ENCODE measurements around the gene VGLL4. TPM values are rescaled to one million over a fixed set of nuclear protein-coding genes. Genes with fewer than 3 reads are reported as not detected.

VGLL4 gene
- total RNA-seq, 1 experiment from 2014 or later, result 42.1 TPM

- no peak overlapping the region for H2AK5ac ChIP-seq (ENCODE audit: insufficient read length, low read length)
- H3K4me1 Mint-ChIP-seq, result peaks cover 37 to 50% of the 10 kb centered on the region in 2 experiments
- peaks cover 4% of the 10 kb centered on the region for H3K79me1 ChIP-seq (ENCODE audit: insufficient read depth, low read depth, low read length, poor library complexity, severe bottlenecking)
- no peak overlapping the region for H3K23ac ChIP-seq (ENCODE audit: insufficient read length, low read depth, low read length)
- H2AFZ ChIP-seq (ENCODE audit: low read length), result no peak overlapping the region
- H4K20me1 ChIP-seq (ENCODE audit: control insufficient read depth, insufficient read depth, insufficient read length), result no peaks in the 10 kb centered on the region
- H3K9me3 ChIP-seq (ENCODE audit: control insufficient read depth, low read depth, low read length), result no peaks in the 10 kb centered on the region
- peak overlapping the region; percentile 0 for H3K27ac ChIP-seq (ENCODE audit: insufficient read length, low read depth, low read length)
- no peak overlapping the region for H2BK20ac ChIP-seq (ENCODE audit: low read depth, low read length, poor library complexity, severe bottlenecking)
- H4K91ac ChIP-seq (ENCODE audit: insufficient read length, low read depth, low read length), result no peak overlapping the region
- H4K8ac ChIP-seq (replicated peaks; ENCODE audit: insufficient read length, low read depth, low read length), result no peak overlapping the region
- H2BK12ac ChIP-seq (ENCODE audit: insufficient read length, low read depth, low read length), result no peak overlapping the region
- no peaks in the 10 kb centered on the region for H3K27me3 Mint-ChIP-seq (ENCODE audit: low read depth)
- H3K4me1 ChIP-seq (ENCODE audit: insufficient read depth, low read length), result peaks cover 13% of the 10 kb centered on the region; the same call in 1 of the 2 replicates
- peaks cover 16% of the 10 kb centered on the region for H3K23me2 ChIP-seq (ENCODE audit: insufficient read length, low read depth, low read length, poor library complexity, severe bottlenecking)
- no peaks in the 10 kb centered on the region; a peak in 2 of 7 replicates for H3K36me3 Mint-ChIP-seq (ENCODE audit: insufficient read depth in 1 of 3, low read depth in 3 of 3)
- H3K4me2 ChIP-seq (ENCODE audit: insufficient read depth, insufficient read length, low read length), result peak overlapping the region; percentile 89
- peak overlapping the region; percentile 83 for H3K18ac ChIP-seq (ENCODE audit: insufficient read length, low read depth, low read length)
- H2BK15ac ChIP-seq (ENCODE audit: low read depth, low read length), result no peak overlapping the region
- WGBS (ENCODE audit: extremely low coverage, insufficient read length, low lambda C conversion rate), result no CpG with 5 or more reads among the region's 44 CpGs
- no peak overlapping the region for H2BK5ac ChIP-seq (ENCODE audit: insufficient read length, low read length)
- TF ChIP-seq CTCF (conservative IDR thresholded peaks at IDR 0.05), result no peak
- no peak overlapping the region; the same call in 1 of the 2 replicates for H3K4ac ChIP-seq (ENCODE audit: low read depth, low read length)
- peaks cover 23% of the 10 kb centered on the region; the same call in 1 of the 2 replicates for H3K79me2 ChIP-seq (ENCODE audit: insufficient read depth, low read length)
- H3K56ac ChIP-seq (ENCODE audit: insufficient read length, low read depth, low read length), result no peak overlapping the region
- H3K4me3 Mint-ChIP-seq, result peak overlapping the region; percentile 88 to 96
- H4K5ac ChIP-seq (ENCODE audit: insufficient read length, low read depth, low read length), result no peak overlapping the region
- H3T11ph ChIP-seq (ENCODE audit: low read length), result no peak overlapping the region
- H3K27me3 ChIP-seq (ENCODE audit: insufficient read depth, low read length), result no peaks in the 10 kb centered on the region
- DNase-seq, result no peak
- H3K27ac Mint-ChIP-seq, result peak overlapping the region; percentile 95 to 99 (median 98)
- H2BK120ac ChIP-seq (ENCODE audit: low read depth, low read length, poor library complexity, severe bottlenecking), result no peak overlapping the region
- peak overlapping the region; percentile 76 for H3K14ac ChIP-seq (ENCODE audit: insufficient read depth, low read length)
- H3K9me3 Mint-ChIP-seq, result no peaks in the 10 kb centered on the region
- H3K9ac ChIP-seq (ENCODE audit: extremely low read depth, insufficient read length, low read length), result peak overlapping the region; percentile 85
Observed at GRCh38 chr3:11642431-11643191, 1.1 kb downstream of the VGLL4 start.

Measured in H9 (cell line).